Measurements from ENCODE around the gene IL1RAPL2. TPM values are rescaled to one million over a fixed set of nuclear protein-coding genes. Genes with fewer than 3 reads are reported as not detected.

Gene IL1RAPL2
- total and polyA plus RNA-seq, 2 donors (not counting 1 experiment from before 2014, with no cell fraction given): not detected

- Histone ChIP-seq H3K9ac (ENCODE audit: low read length) (no peak overlapping the region), H3K4me1 (ENCODE audit: control insufficient read depth in 2 of 2, insufficient read depth in 2 of 2, low read length in 2 of 2) (no peaks in the 10 kb centered on the region), H3K79me2 (ENCODE audit: control insufficient read depth, insufficient read depth, low read length) (no peaks in the 10 kb centered on the region), H4K20me1 (ENCODE audit: control insufficient read depth, insufficient read depth, low read length, poor library complexity, severe bottlenecking) (no peaks in the 10 kb centered on the region), H3K9me3 (ENCODE audit: control extremely low read depth in 1 of 3, control insufficient read depth in 2 of 3, insufficient read depth in 1 of 3, low read length in 2 of 3) (no peaks in the 10 kb centered on the region), H3K4me3 (ENCODE audit: control extremely low read depth in 1 of 5, extremely low read depth in 1 of 5, insufficient read depth in 1 of 5, low read depth in 2 of 5, low read length in 4 of 5) (no peak overlapping the region), H3K27ac (ENCODE audit: low read length in 2 of 2) (no peak overlapping the region), H3K4me2 (replicated peaks; ENCODE audit: low read depth, low read length, poor library complexity, severe bottlenecking) (no peak overlapping the region), H3K27me3 (replicated peaks in 1 of 4; ENCODE audit: control extremely low read depth in 1 of 4, control insufficient read depth in 3 of 4, insufficient read depth in 4 of 4, low read length in 3 of 4) (no peaks in the 10 kb centered on the region), H2AFZ (ENCODE audit: insufficient read depth, low read depth, low read length, poor library complexity, severe bottlenecking) (no peak overlapping the region), H3K36me3 (replicated peaks in 1 of 2; ENCODE audit: control extremely low read depth in 1 of 2, control insufficient read depth in 1 of 2, extremely low read depth in 1 of 2, insufficient read depth in 2 of 2, low read length in 1 of 2) (no peaks in the 10 kb centered on the region)
- no peaks in the 10 kb centered on the region for H3K27me3 Mint-ChIP-seq
- DNase-seq (no peak), ATAC-seq (ENCODE audit: low read depth) (no peak)
- no peak overlapping the region for H3K27ac Mint-ChIP-seq
- ChIA-PET CTCF (no interaction called here), POLR2A (no interaction called here)
- no CpG with 5 or more reads among the region's 1 CpG for WGBS (ENCODE audit: insufficient coverage)
- H3K4me3 Mint-ChIP-seq: no peak overlapping the region
- TF ChIP-seq EZH2 (IDR thresholded peaks at IDR 0.05; ENCODE audit: borderline replicate concordance, insufficient read depth, low read depth, low read length, poor library complexity, severe bottlenecking) (no peak), CTCF (IDR thresholded peaks at IDR 0.05) (no peak)
- H3K9me3 Mint-ChIP-seq (ENCODE audit: insufficient read depth): no peaks in the 10 kb centered on the region
- intact Hi-C loops (cut with micrococcal nuclease): no loop called here
- no peaks in the 10 kb centered on the region for H3K4me1 Mint-ChIP-seq
Observed at GRCh38 chrX:105480646-105481310, 914.8 kb downstream of the IL1RAPL2 start.

DNA sequence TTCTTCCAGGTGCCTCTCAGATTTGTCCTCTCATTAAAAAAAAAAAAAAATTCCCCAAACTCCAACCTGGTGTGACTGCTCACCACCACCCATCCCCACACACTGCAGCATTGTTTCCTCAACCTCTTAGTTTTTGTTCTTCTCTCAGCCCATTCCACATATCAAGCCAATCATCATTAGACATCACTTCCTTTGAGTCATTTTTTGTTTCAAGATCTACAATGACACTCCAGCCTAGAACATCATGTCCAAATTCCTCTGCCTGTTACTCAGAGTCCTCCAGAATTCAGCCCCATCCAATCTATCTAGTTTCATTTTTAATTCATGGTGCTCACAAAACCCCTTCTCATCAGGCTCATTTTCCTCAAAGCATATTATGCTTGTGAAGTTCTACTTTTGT lies 917.0 kb downstream of the IL1RAPL2 start:
- H3K9me3 Mint-ChIP-seq (ENCODE audit: insufficient read depth): no peaks in the 10 kb centered on the region
- Histone ChIP-seq H4K20me1 (ENCODE audit: control insufficient read depth, insufficient read depth, low read length, poor library complexity, severe bottlenecking) (no peaks in the 10 kb centered on the region), H3K9ac (ENCODE audit: low read length) (no peak overlapping the region), H3K4me1 (ENCODE audit: control insufficient read depth in 2 of 2, insufficient read depth in 2 of 2, low read length in 2 of 2) (no peaks in the 10 kb centered on the region), H3K27me3 (replicated peaks in 1 of 4; ENCODE audit: control extremely low read depth in 1 of 4, control insufficient read depth in 3 of 4, insufficient read depth in 4 of 4, low read length in 3 of 4) (no peaks in the 10 kb centered on the region), H3K79me2 (ENCODE audit: control insufficient read depth, insufficient read depth, low read length) (no peaks in the 10 kb centered on the region), H3K36me3 (replicated peaks in 1 of 2; ENCODE audit: control extremely low read depth in 1 of 2, control insufficient read depth in 1 of 2, extremely low read depth in 1 of 2, insufficient read depth in 2 of 2, low read length in 1 of 2) (no peaks in the 10 kb centered on the region), H3K4me2 (replicated peaks; ENCODE audit: low read depth, low read length, poor library complexity, severe bottlenecking) (no peak overlapping the region), H3K27ac (ENCODE audit: low read length in 2 of 2) (no peak overlapping the region), H3K4me3 (ENCODE audit: control extremely low read depth in 1 of 5, extremely low read depth in 1 of 5, insufficient read depth in 1 of 5, low read depth in 2 of 5, low read length in 4 of 5) (no peak overlapping the region), H3K9me3 (ENCODE audit: control extremely low read depth in 1 of 3, control insufficient read depth in 2 of 3, insufficient read depth in 1 of 3, low read length in 2 of 3) (no peaks in the 10 kb centered on the region), H2AFZ (ENCODE audit: insufficient read depth, low read depth, low read length, poor library complexity, severe bottlenecking) (no peak overlapping the region)
- ATAC-seq (ENCODE audit: low read depth) (no peak), DNase-seq (no peak)
- H3K27me3 Mint-ChIP-seq: no peaks in the 10 kb centered on the region
- POLR2A ChIA-PET: no interaction called here
- H3K27ac Mint-ChIP-seq: no peak overlapping the region
- intact Hi-C loops (cut with micrococcal nuclease): no loop called here
- H3K4me3 Mint-ChIP-seq: no peak overlapping the region
- H3K4me1 Mint-ChIP-seq: no peaks in the 10 kb centered on the region
- CTCF ChIA-PET: no interaction called here
- TF ChIP-seq EZH2 (IDR thresholded peaks at IDR 0.05; ENCODE audit: borderline replicate concordance, insufficient read depth, low read depth, low read length, poor library complexity, severe bottlenecking) (no peak), CTCF (IDR thresholded peaks at IDR 0.05) (no peak)

Measured in B cell (primary cell).